Omental fat pad (tissue), 4 donors: ENCODE results near the gene TLK2. TPM values are rescaled to one million over a fixed set of nuclear protein-coding genes. Genes with fewer than 3 reads are reported as not detected.
"Not testable (repeated sequence)": the region's sequence is repeated elsewhere in the genome, so short reads cannot be mapped to it uniquely, and the experiment has no call there.

ENCODE experiments used
- ATAC-seq: fragments of 150-250 bp; one replicate; pipeline ENCODE4 v1.9.1; 2016; ENCODE audit warnings: mild to moderate bottlenecking, moderate library complexity; ENCODE audit not compliant: low FRiP score
- DNase-seq: peaks from one replicate; pipeline ENCODE4 v3.0.0-alpha.2; 2019; ENCODE audit warnings: low spot score
- total RNA-seq, 4 donors: library from RNA; depleted of rRNA; stranded (reverse); fragments of >200 nt; gene quantifications; one replicate each; pipeline ENCODE4 v1.1.0, GENCODE V29; 2016
- TF ChIP-seq, protein P1 (sequence below), 3 donors: fragments of 450-650 bp; IDR thresholded peaks; one replicate each; pipeline ENCODE4 v1.5.1; 2016 to 2017; ENCODE audit warnings: antibody characterized with exemption in 3 of 3, mild to moderate bottlenecking in 3 of 3, moderate library complexity in 2 of 3

The TLK2 gene
- total RNA-seq, 4 donors from 2014 or later: 28.2 to 40.2 (median 35.1) TPM

DNA sequence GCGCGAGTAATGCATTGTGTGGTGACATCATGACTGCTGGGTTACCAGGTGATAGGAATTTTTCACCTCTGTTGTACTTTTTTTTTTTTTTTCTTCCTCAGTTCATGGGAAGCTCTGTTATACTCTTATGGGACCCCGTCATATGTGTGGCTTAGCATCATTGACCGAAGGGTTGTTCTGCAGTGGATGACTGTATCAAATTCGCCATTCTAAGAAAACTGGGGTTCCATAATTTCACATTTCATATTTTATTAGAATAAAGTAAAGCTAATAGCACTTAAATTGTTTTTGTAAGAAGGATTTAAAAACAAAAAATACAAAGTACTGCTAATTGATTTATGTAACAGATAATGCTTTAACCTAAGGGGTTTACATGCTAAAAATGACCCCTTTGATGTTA is 116.9 kb downstream of the TLK2 start:
- ATAC-seq (no peak), DNase-seq (no peak)
- TF ChIP-seq, protein P1, sequence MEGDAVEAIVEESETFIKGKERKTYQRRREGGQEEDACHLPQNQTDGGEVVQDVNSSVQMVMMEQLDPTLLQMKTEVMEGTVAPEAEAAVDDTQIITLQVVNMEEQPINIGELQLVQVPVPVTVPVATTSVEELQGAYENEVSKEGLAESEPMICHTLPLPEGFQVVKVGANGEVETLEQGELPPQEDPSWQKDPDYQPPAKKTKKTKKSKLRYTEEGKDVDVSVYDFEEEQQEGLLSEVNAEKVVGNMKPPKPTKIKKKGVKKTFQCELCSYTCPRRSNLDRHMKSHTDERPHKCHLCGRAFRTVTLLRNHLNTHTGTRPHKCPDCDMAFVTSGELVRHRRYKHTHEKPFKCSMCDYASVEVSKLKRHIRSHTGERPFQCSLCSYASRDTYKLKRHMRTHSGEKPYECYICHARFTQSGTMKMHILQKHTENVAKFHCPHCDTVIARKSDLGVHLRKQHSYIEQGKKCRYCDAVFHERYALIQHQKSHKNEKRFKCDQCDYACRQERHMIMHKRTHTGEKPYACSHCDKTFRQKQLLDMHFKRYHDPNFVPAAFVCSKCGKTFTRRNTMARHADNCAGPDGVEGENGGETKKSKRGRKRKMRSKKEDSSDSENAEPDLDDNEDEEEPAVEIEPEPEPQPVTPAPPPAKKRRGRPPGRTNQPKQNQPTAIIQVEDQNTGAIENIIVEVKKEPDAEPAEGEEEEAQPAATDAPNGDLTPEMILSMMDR (IDR thresholded peaks at IDR 0.05): no peak

DNA sequence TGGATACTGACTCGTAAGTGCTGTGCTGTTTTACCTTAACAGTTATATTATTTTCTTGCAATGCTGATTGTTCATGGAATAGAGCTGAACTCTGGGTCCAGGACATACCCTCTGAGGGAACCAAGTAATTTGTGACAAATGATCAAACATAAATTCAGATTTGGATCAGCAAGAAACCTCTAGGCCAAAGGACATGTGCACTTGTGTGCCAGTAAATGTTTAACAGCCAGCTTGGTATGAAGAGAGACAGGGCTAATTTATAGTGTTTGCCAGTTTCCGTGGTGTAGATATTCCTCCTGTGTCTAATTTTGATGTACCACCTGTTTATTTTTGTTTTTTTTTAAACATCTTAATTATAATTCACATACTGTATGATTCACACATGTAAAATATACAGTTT is 118.0 kb downstream of the TLK2 start:
- ATAC-seq: no peak

DNA sequence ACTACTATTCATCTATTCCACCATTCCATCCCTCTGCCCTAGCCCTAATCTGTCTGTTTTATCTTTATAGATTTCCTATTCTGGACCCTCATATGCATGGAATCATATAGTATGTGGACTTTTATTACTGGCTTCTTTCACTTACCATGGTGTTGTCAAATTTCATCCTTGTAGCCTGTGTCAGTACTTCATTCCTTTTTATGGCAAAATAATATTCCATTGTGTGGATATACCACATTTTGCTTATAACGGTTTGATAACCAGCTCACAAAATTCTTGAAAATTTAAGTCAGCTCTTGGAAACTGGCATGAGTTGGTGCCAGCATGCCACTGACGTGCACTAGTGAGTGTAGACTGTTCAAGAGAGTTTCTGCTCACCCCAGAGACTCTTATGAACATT is 118.5 kb downstream of the TLK2 start:
- ATAC-seq (no peak), DNase-seq (no peak)
- TF ChIP-seq, protein P1 (IDR thresholded peaks at IDR 0.05): no peak

More for the DNA sequence above, 118.0 kb downstream of the TLK2 start:
- DNase-seq: no peak
- TF ChIP-seq, protein P1 (IDR thresholded peaks at IDR 0.05): no peak

DNA sequence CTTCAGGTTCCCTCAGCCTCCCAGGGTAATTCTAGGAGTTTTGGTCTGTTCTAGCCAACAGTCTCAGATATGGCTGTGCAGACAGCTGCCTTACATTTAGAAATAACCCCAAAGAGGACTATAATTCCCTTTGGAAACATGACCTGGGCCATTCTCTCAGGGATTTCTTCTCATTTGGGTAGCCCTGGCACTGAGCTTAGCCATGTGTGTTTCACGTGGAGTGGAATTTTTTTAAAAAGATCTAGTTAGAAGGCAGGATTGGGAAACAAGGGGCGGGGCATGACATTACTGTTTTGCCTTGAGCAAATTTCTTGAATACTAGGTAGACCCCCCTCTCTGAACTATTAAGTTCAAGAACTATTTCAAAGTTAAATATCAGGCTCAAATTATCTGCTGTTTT is 119.3 kb downstream of the TLK2 start:
- TF ChIP-seq, protein P1 (IDR thresholded peaks at IDR 0.05): no peak
- DNase-seq: no peak
- no peak for ATAC-seq

DNA sequence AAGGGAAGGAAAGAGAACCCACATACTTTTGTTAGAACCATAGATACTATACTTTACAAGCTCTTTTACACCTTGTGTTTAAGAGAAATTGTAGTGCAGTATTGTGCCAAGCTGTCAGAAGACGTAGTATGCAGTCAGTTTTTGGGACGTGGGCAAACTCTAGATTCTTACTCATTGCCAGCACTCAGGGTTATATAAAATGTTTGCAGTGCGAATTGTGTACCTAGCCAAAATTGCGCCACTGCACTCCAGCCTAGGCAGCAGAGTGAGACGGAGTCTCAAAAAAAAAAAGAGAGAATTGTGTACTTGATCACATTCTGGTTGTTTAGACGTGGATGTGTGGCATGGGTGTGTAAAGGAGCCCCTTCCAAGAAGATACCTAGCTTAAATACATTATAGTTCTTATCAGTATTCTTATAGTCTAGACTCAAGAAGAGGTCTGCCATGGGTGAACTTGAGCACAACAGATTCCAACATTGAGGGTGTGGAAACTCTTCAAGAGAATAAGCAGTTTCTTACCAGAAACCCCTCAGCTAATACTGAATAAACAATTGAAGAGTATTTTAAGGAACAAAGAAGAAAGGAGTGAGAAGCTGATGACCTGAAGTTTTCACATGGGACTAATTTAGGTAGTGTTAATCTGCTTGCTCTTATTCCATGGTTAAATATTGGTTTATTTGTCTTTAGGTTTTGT is 121.5 kb downstream of the TLK2 start:
- no peak for ATAC-seq
- DNase-seq: no peak

DNA sequence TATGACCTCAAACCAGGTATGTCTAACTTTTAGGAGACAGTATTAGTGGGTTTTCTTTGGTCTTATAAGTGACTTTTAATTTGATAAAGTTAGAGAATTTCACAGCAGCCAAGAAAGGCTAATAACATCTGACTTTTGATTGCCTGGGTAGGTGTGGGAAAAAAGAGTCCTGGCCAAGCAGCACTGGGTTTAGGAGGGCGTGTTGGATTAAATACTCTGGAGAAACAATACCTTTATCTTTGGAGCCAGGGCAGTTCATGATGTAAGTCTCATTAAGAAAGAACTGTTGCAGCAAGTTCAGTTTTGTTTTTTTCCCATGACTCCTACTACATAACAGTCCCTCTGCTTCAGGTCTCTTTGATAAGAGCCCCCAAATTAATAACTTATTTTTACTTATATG is 122.2 kb downstream of the TLK2 start:
- TF ChIP-seq, protein P1 (IDR thresholded peaks at IDR 0.05): no peak
- ATAC-seq (no peak), DNase-seq (no peak)

More for the DNA sequence above, 121.5 kb downstream of the TLK2 start:
- TF ChIP-seq, protein P1 (IDR thresholded peaks at IDR 0.05): no peak

DNA sequence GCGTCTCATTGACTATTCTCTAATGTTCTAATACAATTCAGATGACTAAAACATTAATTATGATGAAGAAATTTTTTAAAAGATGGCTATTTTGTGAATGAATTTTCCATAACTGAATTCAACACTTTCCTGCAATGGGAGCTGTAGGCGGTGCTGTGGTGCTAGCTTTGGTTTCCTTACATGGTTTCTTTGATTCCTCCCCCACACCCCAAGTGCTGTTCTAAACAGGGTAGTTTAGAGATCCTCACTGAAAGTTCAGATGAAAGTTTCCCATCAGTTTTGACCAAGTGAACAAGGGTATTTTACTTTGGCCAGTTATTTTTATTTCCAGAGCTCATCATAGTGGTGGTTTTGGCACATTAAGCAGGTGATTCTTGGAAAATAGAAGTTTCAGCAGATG is 122.8 kb downstream of the TLK2 start:
- TF ChIP-seq, protein P1 (IDR thresholded peaks at IDR 0.05): no peak
- DNase-seq: no peak
- ATAC-seq: no peak

DNA sequence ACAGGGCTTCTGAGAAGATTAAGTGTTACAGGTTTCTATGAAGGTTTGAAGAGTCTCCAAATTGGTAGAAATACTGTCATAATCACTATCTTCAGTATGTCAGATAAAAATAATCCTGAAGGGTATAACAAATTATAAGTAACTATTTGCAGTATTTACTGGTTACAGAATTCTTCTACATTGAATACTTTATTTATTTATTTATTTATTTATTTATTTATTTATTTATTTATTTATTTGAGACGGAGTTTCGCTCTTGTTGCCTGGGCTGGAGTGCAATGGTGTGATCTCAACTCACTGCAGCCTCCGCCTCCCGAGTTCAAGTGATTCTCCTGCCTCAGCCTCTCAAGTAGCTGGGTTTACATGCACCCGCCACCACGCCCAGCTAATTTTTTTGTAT is 125.2 kb downstream of the TLK2 start:
- DNase-seq: not testable (repeated sequence)

More for the DNA sequence above, 125.2 kb downstream of the TLK2 start:
- ATAC-seq: not testable (repeated sequence)
